Endothelial cell of umbilical vein (primary cell): Measurements from ENCODE around the gene AGRP. TPM values are rescaled to one million over a fixed set of nuclear protein-coding genes. Genes with fewer than 3 reads are reported as not detected.
"Not testable (repeated sequence)": the region's sequence is repeated elsewhere in the genome, so short reads cannot be mapped to it uniquely, and the experiment has no call there.

ENCODE experiments used
- BruUV-seq: library from RNA; stranded (reverse); fragments of 400-500 nt; replicated peaks from 2 replicates; lab custom pipeline; 2021; lab: Mats Ljungman, UMichigan
- CTCF ChIA-PET: fragments of 300-600, 350-600 bp; sonication (Branson Sonifier 250); formaldehyde crosslinking; loops from one replicate; lab custom pipeline; 2021; ENCODE audit warnings: antibody characterized with exemption, inconsistent platforms; lab: Charles Lee
- POLR2A ChIA-PET: fragments of 300-600, 350-600 bp; sonication (Branson Sonifier 250); formaldehyde crosslinking; loops from one replicate; lab custom pipeline; 2021; ENCODE audit warnings: antibody characterized with exemption, inconsistent platforms; lab: Charles Lee
- DNase-seq: peaks from one replicate; pipeline ENCODE4 v3.0.0-alpha.2; 2011; ENCODE audit warnings: low read depth, low spot score
- FAIRE-seq: peaks from 2 replicates; lab custom pipeline; 2011; peaks lifted over from hg19 to GRCh38; lab: Jason Lieb, UNC
- H2AFZ ChIP-seq: 2 replicates; pipeline ENCODE4 v1.6.0; 2012; ENCODE audit warnings: low read depth, low read length, control low read depth, inconsistent platforms
- H3K27ac ChIP-seq: 2 replicates; pipeline ENCODE4 v1.5.1; 2011; ENCODE audit warnings: low read depth, mild to moderate bottlenecking, control low read depth, low read length, moderate library complexity; ENCODE audit not compliant: insufficient read depth
- H3K27me3 ChIP-seq, 2 experiments: 2 replicates each; pipeline versions ENCODE4 v1.6.0 to v1.6.1; 2011; ENCODE audit warnings: low read length in 2 of 2, mixed read lengths in 1 of 2; ENCODE audit not compliant: control insufficient read depth in 2 of 2, insufficient read depth in 2 of 2
- H3K36me3 ChIP-seq, 2 experiments: 2 replicates in 1 of 2; 3 replicates in 1 of 2; pipeline ENCODE4 v1.5.1; 2011; ENCODE audit warnings: low read length in 2 of 2, mild to moderate bottlenecking in 1 of 2, moderate library complexity in 1 of 2; ENCODE audit not compliant: control insufficient read depth in 2 of 2, insufficient read depth in 2 of 2; ENCODE audit errors: extremely low read depth in 1 of 2
- H3K4me1 ChIP-seq: 3 replicates; pipeline ENCODE4 v1.5.1; 2011; ENCODE audit warnings: mild to moderate bottlenecking, low read length; ENCODE audit not compliant: control insufficient read depth, insufficient read depth; ENCODE audit errors: extremely low read depth
- H3K4me2 ChIP-seq: 2 replicates; pipeline ENCODE4 v1.6.1; 2011; ENCODE audit warnings: low read length, control low read depth, mixed read lengths; ENCODE audit not compliant: insufficient read depth
- H3K4me3 ChIP-seq, 3 experiments: fragments of 200-600 bp in 1 of 3; sonication (generic), shearing (Covaris generic) in 1 of 3; replicated peaks in 1 of 3; 2 replicates each; pipeline ENCODE4 v1.5.1; 2011 to 2016; ENCODE audit warnings: control low read depth in 3 of 3, low read length in 3 of 3, mild to moderate bottlenecking in 2 of 3, inconsistent platforms in 1 of 3, low read depth in 1 of 3, moderate library complexity in 1 of 3; ENCODE audit not compliant: insufficient read depth in 1 of 3
- H3K79me2 ChIP-seq: 2 replicates; pipeline ENCODE4 v1.6.0; 2012; ENCODE audit warnings: low read length, inconsistent platforms; ENCODE audit not compliant: control insufficient read depth, insufficient read depth
- H3K9ac ChIP-seq: replicated peaks from 2 replicates; pipeline ENCODE3; 2011; ENCODE audit warnings: low read length, control low read depth; ENCODE audit not compliant: insufficient read depth; ENCODE audit errors: extremely low read depth
- H3K9me1 ChIP-seq: replicated peaks from 3 replicates; pipeline ENCODE4 v1.6.0; 2011; ENCODE audit warnings: mild to moderate bottlenecking, low read length; ENCODE audit not compliant: control insufficient read depth, insufficient read depth; ENCODE audit errors: extremely low read depth
- H3K9me3 ChIP-seq: replicated peaks from 2 replicates; pipeline ENCODE4 v1.5.1; 2012; ENCODE audit warnings: low read length, inconsistent platforms; ENCODE audit not compliant: control insufficient read depth, insufficient read depth
- H4K20me1 ChIP-seq: replicated peaks from 2 replicates; pipeline ENCODE3; 2011; ENCODE audit warnings: mild to moderate bottlenecking, low read length; ENCODE audit not compliant: control insufficient read depth, insufficient read depth; ENCODE audit errors: extremely low read depth
- GATA2 ChIP-seq: IDR thresholded peaks from 2 replicates; pipeline ENCODE4 v1.7.0; 2011; ENCODE audit warnings: low read depth, mild to moderate bottlenecking, moderate library complexity, mixed read lengths, low read length; ENCODE audit not compliant: insufficient read length, insufficient read depth
- MYC ChIP-seq: IDR thresholded peaks from one replicate; pipeline ENCODE4 v1.6.1; 2011; ENCODE audit warnings: mild to moderate bottlenecking, low read depth, low read length
- dilution Hi-C: fragments of 300-500 bp; cut with MboI; formaldehyde crosslinking; loops from one replicate; pipeline ENCODE4 v1.15.0; 2019; ENCODE audit warnings: low sequenced_read_pairs; ENCODE audit not compliant: extremely low pct_ligation_motif_present
- intact Hi-C: fragments of 100-400 bp; cut with micrococcal nuclease; formaldehyde crosslinking; loops from one replicate; pipeline ENCODE4 v1.10.0; 2022
- polyA plus RNA-seq, 4 experiments: library from polyadenylated mRNA; depleted of rRNA in 3 of 4; stranded (reverse) in 3 of 4; unstranded in 1 of 4; fragments of >200 nt; gene quantifications; 2 replicates each; pipeline versions ENCODE4 v1.2.1 to v1.2.3, GENCODE V29; 2011 to 2012; ENCODE audit warnings: missing spikeins in 1 of 4
- total RNA-seq: library from RNA; stranded (reverse); gene quantifications from 2 replicates; pipeline ENCODE4 v1.2.3, GENCODE V29; 2021

Gene AGRP
- total and polyA plus RNA-seq, 2 donors (not counting 3 experiments of a cell fraction or from before 2014, with no cell fraction given) = not detected

GRCh38 chr16:67513892-67514291, 30.5 kb upstream of the AGRP start:
- H3K9me1 ChIP-seq, H3K9me3 ChIP-seq, DNase-seq, POLR2A ChIA-PET, H4K20me1 ChIP-seq, dilution Hi-C loops, H3K27ac ChIP-seq, H2AFZ ChIP-seq, H3K27me3 ChIP-seq, FAIRE-seq, H3K36me3 ChIP-seq, H3K4me3 ChIP-seq, H3K4me2 ChIP-seq, H3K9ac ChIP-seq, BruUV-seq, H3K79me2 ChIP-seq: not testable (repeated sequence)
- H3K4me1 ChIP-seq = peaks cover 13% of the 10 kb centered on the region
- CTCF ChIA-PET = interaction anchor here (0.6 to 10.0 kb wide), 19 partner anchors 8 to 558 kb away, joined by 3 to 247 read pairs (median 4); partner anchors contain the start of genes ACD, AGRP, ATP6V0D1 and CARMIL2
- intact Hi-C loops = loop anchor here (1.0 to 2.0 kb wide), 3 partner anchors 20 to 85 kb away; partner anchors contain the start of gene ATP6V0D1

GRCh38 chr16:67509016-67509415, 25.7 kb upstream of the AGRP start:
- dilution Hi-C loops = no loop called here
- H3K9ac ChIP-seq = no peak overlapping the region
- H3K27ac ChIP-seq = no peak overlapping the region
- TF ChIP-seq MYC (no peak), GATA2 (no peak)
- intact Hi-C loops = no loop called here
- H3K9me1 ChIP-seq = no peaks in the 10 kb centered on the region
- H3K36me3 ChIP-seq = no peaks in the 10 kb centered on the region
- H3K4me3 ChIP-seq = no peak overlapping the region
- H4K20me1 ChIP-seq = no peaks in the 10 kb centered on the region
- no TSS peak for BruUV-seq
- no peaks in the 10 kb centered on the region for H3K79me2 ChIP-seq
- H3K4me1 ChIP-seq = no peaks in the 10 kb centered on the region
- DNase-seq = no peak
- H3K9me3 ChIP-seq = no peaks in the 10 kb centered on the region
- no peak overlapping the region for H3K4me2 ChIP-seq
- no peak overlapping the region for H2AFZ ChIP-seq
- H3K27me3 ChIP-seq = no peaks in the 10 kb centered on the region
- ChIA-PET CTCF (interaction anchor here (0.9 to 10.0 kb wide), 2 partner anchors 12 to 16 kb away, joined by 4 to 247 read pairs; no protein-coding TSS in a partner anchor), POLR2A (no interaction called here)
- no peak for FAIRE-seq
